ENCODE results near the gene KIF26A. TPM values are rescaled to one million over a fixed set of nuclear protein-coding genes. Genes with fewer than 3 reads are reported as not detected.
A peak's percentile ranks its signal among the peaks of the same experiment; 100 is the strongest.

KIF26A gene
- polyA plus RNA-seq, 1 of the 3 experiments (the other 2 are of a cell fraction): 1.7 TPM

DNA sequence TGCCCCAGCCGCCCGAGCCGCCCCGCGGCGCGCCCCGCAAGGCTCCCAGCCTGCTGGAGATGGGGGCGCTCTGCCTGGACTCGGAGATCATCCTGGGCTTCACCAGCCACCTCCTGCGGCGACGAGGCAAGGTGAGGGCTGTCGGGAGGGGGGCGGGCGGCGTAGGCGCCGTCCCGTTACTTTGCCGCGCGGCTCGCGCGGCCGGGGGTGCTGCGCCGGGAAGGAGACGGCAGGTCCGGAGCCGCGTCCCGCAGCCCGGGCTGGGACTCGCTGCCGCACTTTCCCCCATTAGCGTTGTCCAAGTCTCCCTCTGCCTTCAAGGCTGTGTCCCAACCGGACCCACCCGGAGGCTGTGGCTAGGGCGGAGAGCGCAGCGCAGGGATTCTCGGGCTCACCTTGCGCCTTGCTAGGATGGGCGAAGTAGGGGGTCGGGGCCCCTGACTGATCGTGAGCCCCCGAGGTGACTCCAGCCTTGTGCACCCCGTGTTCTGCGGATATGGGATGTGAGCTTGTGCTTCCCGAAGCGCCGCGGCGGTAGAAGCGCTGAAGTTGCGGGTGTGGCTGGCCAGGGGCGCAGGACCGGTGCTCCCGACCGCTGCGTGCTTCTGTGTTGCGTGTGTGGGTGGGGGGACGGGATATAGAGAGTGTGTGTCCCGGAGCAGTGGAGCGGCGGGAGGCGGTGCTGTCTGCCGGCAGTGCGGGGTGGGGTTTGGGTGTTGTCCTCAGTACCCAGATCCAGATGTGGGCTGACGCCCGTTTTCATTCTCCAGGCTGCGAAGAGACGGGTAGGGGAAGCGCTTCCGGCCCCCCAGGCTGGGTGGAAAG is 1.7 kb upstream of the KIF26A start:
- H3K9me2 ChIP-seq: no peaks in the 10 kb centered on the region

More for the DNA sequence above, 1.7 kb upstream of the KIF26A start:
- no peak overlapping the region for H3K9ac ChIP-seq
- ChIA-PET CTCF (interaction anchor here (0.6 to 1.9 kb wide), 25 partner anchors 8 to 507 kb away, joined by 3 to 74 read pairs (median 6); no protein-coding TSS in a partner anchor), POLR2A (interaction anchor here (0.6 to 1.2 kb wide), 3 partner anchors 87 to 427 kb away, joined by 3 read pairs; no protein-coding TSS in a partner anchor)
- peak overlapping the region in 1 of 2 experiments; percentile 85; a peak in 2 of 4 replicates for H3K27ac ChIP-seq (ENCODE audit: low read depth in 2 of 2, low read length in 1 of 2)
- peak overlapping the region; percentile 90; the same call in 1 of the 2 replicates for H3K4me2 ChIP-seq
- H3F3A ChIP-seq (replicated peaks; ENCODE audit: insufficient read depth): no peaks in the 10 kb centered on the region
- WGBS (ENCODE audit: low lambda C conversion rate): 4% methylated on average over 18 of the region's 77 CpGs
- peak; percentile 76 for DNase-seq
- no peak overlapping the region for H2AFZ ChIP-seq (ENCODE audit: low read depth)
- peaks cover 17% of the 10 kb centered on the region for H3K27me3 ChIP-seq (ENCODE audit: insufficient read depth)
- no peaks in the 10 kb centered on the region for H3K79me2 ChIP-seq (ENCODE audit: insufficient read depth)
- H3K4me1 ChIP-seq (ENCODE audit: control insufficient read depth in 1 of 2, insufficient read depth in 2 of 2, low read depth in 1 of 2, low read length in 1 of 2): peaks cover 0 to 49% of the 10 kb centered on the region in 2 experiments; a peak in 1 of 4 replicates
- no peaks in the 10 kb centered on the region for H3K9me3 ChIP-seq
- no peaks in the 10 kb centered on the region for H3K36me3 ChIP-seq (replicated peaks in 1 of 2; ENCODE audit: control insufficient read depth in 1 of 2, insufficient read depth in 2 of 2, low read length in 1 of 2)
- TF ChIP-seq NFIC (IDR thresholded peaks at IDR 0.05; ENCODE audit: borderline replicate concordance): no peak
- no peak for TF ChIP-seq GABPA (IDR thresholded peaks at IDR 0.05; ENCODE audit: low read depth)
- TF ChIP-seq TAF1 (IDR thresholded peaks at IDR 0.05; ENCODE audit: borderline replicate concordance, low read depth, low read length): no peak
- no peak for TF ChIP-seq JUND (IDR thresholded peaks at IDR 0.05)
- no peak for TF ChIP-seq MXI1 (IDR thresholded peaks at IDR 0.05; ENCODE audit: low read depth, low read length)
- no peak for TF ChIP-seq YY1 (IDR thresholded peaks at IDR 0.05; ENCODE audit: low read depth)
- TF ChIP-seq EP300 (IDR thresholded peaks at IDR 0.05; ENCODE audit: borderline replicate concordance in 1 of 2, low read depth in 1 of 2, low read length in 1 of 2): no peak
- TF ChIP-seq, protein P1, sequence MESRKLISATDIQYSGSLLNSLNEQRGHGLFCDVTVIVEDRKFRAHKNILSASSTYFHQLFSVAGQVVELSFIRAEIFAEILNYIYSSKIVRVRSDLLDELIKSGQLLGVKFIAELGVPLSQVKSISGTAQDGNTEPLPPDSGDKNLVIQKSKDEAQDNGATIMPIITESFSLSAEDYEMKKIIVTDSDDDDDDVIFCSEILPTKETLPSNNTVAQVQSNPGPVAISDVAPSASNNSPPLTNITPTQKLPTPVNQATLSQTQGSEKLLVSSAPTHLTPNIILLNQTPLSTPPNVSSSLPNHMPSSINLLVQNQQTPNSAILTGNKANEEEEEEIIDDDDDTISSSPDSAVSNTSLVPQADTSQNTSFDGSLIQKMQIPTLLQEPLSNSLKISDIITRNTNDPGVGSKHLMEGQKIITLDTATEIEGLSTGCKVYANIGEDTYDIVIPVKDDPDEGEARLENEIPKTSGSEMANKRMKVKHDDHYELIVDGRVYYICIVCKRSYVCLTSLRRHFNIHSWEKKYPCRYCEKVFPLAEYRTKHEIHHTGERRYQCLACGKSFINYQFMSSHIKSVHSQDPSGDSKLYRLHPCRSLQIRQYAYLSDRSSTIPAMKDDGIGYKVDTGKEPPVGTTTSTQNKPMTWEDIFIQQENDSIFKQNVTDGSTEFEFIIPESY (IDR thresholded peaks at IDR 0.05; ENCODE audit: borderline replicate concordance, low read depth): no peak
- TF ChIP-seq FOXJ3 (CRISPR knock-in tag; IDR thresholded peaks at IDR 0.05): no peak
- no peak for TF ChIP-seq POLR2AphosphoS5 (IDR thresholded peaks at IDR 0.05; ENCODE audit: low read depth, low read length)
- no peak for TF ChIP-seq RXRA (IDR thresholded peaks at IDR 0.05; ENCODE audit: borderline replicate concordance, low read depth)
- TF ChIP-seq, protein P2, sequence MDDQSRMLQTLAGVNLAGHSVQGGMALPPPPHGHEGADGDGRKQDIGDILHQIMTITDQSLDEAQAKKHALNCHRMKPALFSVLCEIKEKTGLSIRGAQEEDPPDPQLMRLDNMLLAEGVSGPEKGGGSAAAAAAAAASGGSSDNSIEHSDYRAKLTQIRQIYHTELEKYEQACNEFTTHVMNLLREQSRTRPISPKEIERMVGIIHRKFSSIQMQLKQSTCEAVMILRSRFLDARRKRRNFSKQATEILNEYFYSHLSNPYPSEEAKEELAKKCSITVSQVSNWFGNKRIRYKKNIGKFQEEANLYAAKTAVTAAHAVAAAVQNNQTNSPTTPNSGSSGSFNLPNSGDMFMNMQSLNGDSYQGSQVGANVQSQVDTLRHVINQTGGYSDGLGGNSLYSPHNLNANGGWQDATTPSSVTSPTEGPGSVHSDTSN (IDR thresholded peaks at IDR 0.05): no peak
- TF ChIP-seq MEF2A (IDR thresholded peaks at IDR 0.05; ENCODE audit: borderline replicate concordance, low read depth): no peak
- no peak for TF ChIP-seq EZH2phosphoT487 (IDR thresholded peaks at IDR 0.05; ENCODE audit: borderline replicate concordance, low read depth)
- no peak for TF ChIP-seq RAD21 (IDR thresholded peaks at IDR 0.05; ENCODE audit: low read length)
- TF ChIP-seq REST (IDR thresholded peaks at IDR 0.05; ENCODE audit: low read depth, low read length): no peak
- no peak for TF ChIP-seq TEAD4 (IDR thresholded peaks at IDR 0.05; ENCODE audit: borderline replicate concordance, insufficient read depth)
- no peaks in the 10 kb centered on the region for H4K20me1 ChIP-seq (ENCODE audit: insufficient read depth)
- H3K4me3 ChIP-seq (ENCODE audit: low read depth in 2 of 2, low read length in 1 of 2): peak overlapping the region; percentile 51 to 70; a peak in 3 of 4 replicates

Measured in SK-N-SH (cell line).